ENCODE results near the gene SERPINF2.
"Not testable (repeated sequence)": the region's sequence is repeated elsewhere in the genome, so short reads cannot be mapped to it uniquely, and the experiment has no call there.

The SERPINF2 gene

DNA sequence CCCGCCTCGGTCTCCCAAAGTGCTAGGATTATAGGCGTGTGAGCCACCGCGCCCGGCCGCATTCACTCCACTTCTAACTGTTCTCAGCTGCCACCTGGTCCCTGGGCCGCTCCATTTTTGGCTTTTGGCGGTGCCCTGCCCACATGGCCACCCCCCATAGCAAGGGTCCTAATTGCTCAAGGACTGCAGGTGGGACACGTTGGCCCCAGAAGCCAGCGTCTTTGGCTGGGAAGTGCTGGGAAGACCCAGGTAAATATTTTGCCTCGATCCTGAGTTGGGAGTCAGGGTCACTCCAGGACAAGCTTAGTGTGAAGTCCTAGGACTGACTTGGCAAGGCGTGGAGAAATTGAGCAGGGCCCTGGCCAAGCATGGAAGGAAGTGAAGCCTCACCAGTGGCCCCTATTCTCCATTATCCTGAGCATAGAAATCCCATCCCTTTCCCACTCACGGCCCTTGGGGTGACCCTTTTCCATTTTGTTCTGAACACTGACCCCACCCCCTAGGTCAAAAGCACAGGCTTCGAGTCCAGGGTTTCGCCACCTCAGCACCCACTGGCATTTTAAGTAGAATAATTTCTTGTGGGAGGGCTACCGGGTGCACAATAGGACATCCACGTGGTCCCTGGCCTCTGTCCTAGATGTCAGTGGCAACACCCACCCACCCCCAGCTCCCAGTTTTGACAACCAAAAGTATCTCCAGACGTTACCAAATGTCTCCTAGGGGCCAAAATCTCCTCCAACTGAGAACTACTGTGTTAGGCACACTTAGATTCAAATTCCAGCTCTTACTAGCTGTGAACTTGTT lies 24.1 kb upstream of the SERPINF2 start:
- no peak overlapping the region for H3K9ac ChIP-seq (ENCODE audit: low read length)
- H3K36me3 ChIP-seq (ENCODE audit: insufficient read depth, low read length): peaks cover 3% of the 10 kb centered on the region
- H3K27ac ChIP-seq (ENCODE audit: low read depth, low read length): peak overlapping the region; percentile 41
- no peak overlapping the region for H3K4me3 ChIP-seq (ENCODE audit: low read depth in 1 of 2, low read length in 2 of 2)
- peaks cover 27% of the 10 kb centered on the region for H3K4me1 ChIP-seq (ENCODE audit: insufficient read depth, low read length)
- H3K27me3 ChIP-seq (ENCODE audit: control insufficient read depth in 1 of 2, insufficient read depth in 2 of 2, low read length in 2 of 2): no peaks in the 10 kb centered on the region
- H3K9me3 ChIP-seq (ENCODE audit: low read length): no peaks in the 10 kb centered on the region

DNA sequence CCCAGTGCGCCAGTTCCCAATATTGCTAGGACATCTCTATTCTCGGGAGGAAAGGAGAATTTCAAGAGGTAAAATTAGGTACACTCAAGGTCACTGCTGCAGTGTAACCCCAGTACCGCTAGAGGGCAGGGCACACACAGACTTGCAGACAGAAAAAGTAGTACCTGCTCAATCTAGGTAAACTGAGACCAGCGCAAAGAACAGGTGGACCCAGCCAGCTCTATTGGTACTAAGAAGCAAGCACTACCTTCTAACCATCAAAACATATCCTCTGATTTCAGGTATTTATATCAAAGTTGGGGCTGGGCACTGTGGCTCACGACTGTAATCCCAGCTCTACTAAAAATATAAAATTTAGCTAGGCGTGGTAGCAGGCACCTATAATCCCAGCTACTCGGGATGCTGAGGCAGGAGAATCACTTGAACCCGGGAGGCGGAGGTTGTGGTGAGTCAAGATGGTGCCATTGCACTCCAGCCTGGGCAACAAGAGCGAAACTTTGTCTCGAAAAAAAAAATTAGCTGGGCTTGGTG lies 21.8 kb upstream of the SERPINF2 start:
- Histone ChIP-seq H3K9me3 (ENCODE audit: low read length) (no peaks in the 10 kb centered on the region), H3K27ac (ENCODE audit: low read depth, low read length) (no peak overlapping the region), H3K4me1 (ENCODE audit: insufficient read depth, low read length) (peaks cover 28% of the 10 kb centered on the region), H3K4me3 (ENCODE audit: low read depth in 1 of 2, low read length in 2 of 2) (no peak overlapping the region), H3K9ac (ENCODE audit: low read length) (no peak overlapping the region), H3K36me3 (ENCODE audit: insufficient read depth, low read length) (no peaks in the 10 kb centered on the region), H3K27me3 (ENCODE audit: control insufficient read depth in 1 of 2, insufficient read depth in 2 of 2, low read length in 2 of 2) (no peaks in the 10 kb centered on the region)

DNA sequence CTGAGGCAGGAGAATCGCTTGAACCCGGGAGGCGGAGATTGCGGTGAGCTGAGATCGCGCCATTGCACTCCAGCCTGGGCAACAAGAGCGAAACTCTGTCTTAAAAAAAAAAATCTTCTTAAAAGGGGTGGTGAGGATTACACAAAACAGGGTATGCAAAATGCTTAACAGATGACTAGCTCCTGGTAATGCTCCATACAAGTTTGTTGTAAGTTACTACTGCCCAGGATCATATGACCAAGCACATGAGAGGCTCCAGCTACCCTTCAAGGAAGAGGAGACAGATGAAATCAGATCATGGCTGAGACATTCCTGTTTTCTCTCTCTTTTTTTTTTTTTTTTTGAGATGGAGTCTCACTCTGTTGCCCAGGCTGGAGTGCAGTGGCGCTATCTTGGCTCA lies 20.6 kb upstream of the SERPINF2 start:
- not testable (repeated sequence) for H3K9ac ChIP-seq (ENCODE audit: low read length); H3K9me3 ChIP-seq (ENCODE audit: low read length); H3K4me3 ChIP-seq (ENCODE audit: low read depth in 1 of 2, low read length in 2 of 2); H3K27ac ChIP-seq (ENCODE audit: low read depth, low read length); H3K36me3 ChIP-seq (ENCODE audit: insufficient read depth, low read length); H3K27me3 ChIP-seq (ENCODE audit: control insufficient read depth in 1 of 2, insufficient read depth in 2 of 2, low read length in 2 of 2)
- peaks cover 35% of the 10 kb centered on the region for H3K4me1 ChIP-seq (ENCODE audit: insufficient read depth, low read length)

DNA sequence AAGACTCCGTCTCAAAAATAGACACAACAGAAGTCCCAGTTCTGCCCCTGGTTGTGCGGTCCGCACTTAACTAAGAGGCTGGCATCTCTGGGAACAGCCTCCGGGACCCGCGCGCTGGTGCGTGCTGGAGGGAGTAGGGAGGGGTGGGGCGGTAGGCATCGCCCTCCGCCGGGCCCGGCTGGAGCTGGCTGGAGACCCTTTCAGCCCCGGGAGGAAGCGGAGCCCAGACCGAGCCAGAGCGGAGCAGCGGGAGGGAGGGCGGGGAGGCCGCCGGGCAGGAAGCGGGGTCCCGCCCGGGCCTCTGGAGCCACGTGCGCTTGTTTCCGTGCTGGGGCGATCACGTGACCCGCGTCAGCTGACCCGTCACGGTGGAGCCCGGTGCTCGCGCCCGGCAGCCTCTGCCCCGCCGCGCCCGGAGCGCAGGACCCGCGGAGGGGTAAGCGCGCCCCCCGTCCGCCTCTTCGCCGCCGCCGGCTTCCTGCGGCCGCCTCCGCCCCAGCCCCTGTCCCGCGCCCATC lies 18.3 kb upstream of the SERPINF2 start, which contains the start of gene WDR81:
Gene WDR81, plus strand, starts transcription at position 354 of the 518 bp plus-strand sequence. CDS start 256 bp downstream, outside the sequence.
- peaks cover 16% of the 10 kb centered on the region for H3K36me3 ChIP-seq (ENCODE audit: insufficient read depth, low read length)
- H3K27me3 ChIP-seq (ENCODE audit: control insufficient read depth in 1 of 2, insufficient read depth in 2 of 2, low read length in 2 of 2): no peaks in the 10 kb centered on the region
- H3K9me3 ChIP-seq (ENCODE audit: low read length): no peaks in the 10 kb centered on the region
- H3K4me1 ChIP-seq (ENCODE audit: insufficient read depth, low read length): peaks cover 22% of the 10 kb centered on the region
- no peak within 1 kb of the TSS for H3K9ac ChIP-seq (ENCODE audit: low read length)
- H3K27ac ChIP-seq (ENCODE audit: low read depth, low read length): peak within 1 kb of the TSS; percentile 93
- H3K4me3 ChIP-seq (ENCODE audit: low read depth in 1 of 2, low read length in 2 of 2): peak within 1 kb of the TSS; percentile 68 to 96

DNA sequence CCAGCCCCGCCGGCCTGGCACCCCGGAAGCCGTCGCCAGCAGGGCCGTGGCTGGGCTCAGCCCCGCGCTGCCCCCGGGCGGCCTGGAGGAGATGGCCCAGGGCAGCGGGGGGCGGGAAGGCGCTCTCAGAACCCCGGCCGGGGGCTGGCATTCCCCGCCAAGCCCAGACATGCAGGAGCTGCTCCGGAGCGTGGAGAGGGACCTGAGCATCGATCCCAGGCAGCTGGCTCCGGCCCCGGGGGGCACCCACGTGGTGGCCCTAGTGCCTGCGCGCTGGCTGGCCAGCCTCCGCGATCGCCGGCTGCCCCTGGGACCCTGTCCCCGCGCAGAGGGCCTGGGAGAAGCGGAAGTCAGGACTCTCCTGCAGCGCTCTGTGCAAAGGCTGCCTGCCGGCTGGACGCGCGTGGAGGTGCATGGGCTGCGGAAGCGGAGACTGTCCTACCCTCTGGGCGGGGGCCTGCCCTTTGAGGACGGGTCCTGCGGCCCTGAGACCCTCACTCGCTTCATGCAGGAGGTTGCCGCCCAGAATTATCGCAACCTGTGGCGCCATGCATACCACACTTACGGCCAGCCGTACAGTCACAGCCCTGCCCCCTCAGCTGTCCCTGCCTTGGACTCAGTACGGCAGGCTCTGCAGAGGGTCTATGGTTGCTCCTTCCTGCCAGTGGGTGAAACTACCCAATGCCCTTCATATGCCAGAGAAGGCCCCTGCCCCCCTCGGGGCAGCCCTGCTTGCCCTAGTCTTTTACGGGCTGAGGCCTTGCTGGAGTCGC lies 17.6 kb upstream of the SERPINF2 start:
- H3K4me3 ChIP-seq (ENCODE audit: low read depth in 1 of 2, low read length in 2 of 2): peak overlapping the region; percentile 68 to 96
- no peaks in the 10 kb centered on the region for H3K27me3 ChIP-seq (ENCODE audit: control insufficient read depth in 1 of 2, insufficient read depth in 2 of 2, low read length in 2 of 2)
- H3K9me3 ChIP-seq (ENCODE audit: low read length): no peaks in the 10 kb centered on the region
- no peak overlapping the region for H3K9ac ChIP-seq (ENCODE audit: low read length)
- peaks cover 16% of the 10 kb centered on the region for H3K36me3 ChIP-seq (ENCODE audit: insufficient read depth, low read length)
- H3K27ac ChIP-seq (ENCODE audit: low read depth, low read length): peak overlapping the region; percentile 35
- H3K4me1 ChIP-seq (ENCODE audit: insufficient read depth, low read length): peaks cover 22% of the 10 kb centered on the region

DNA sequence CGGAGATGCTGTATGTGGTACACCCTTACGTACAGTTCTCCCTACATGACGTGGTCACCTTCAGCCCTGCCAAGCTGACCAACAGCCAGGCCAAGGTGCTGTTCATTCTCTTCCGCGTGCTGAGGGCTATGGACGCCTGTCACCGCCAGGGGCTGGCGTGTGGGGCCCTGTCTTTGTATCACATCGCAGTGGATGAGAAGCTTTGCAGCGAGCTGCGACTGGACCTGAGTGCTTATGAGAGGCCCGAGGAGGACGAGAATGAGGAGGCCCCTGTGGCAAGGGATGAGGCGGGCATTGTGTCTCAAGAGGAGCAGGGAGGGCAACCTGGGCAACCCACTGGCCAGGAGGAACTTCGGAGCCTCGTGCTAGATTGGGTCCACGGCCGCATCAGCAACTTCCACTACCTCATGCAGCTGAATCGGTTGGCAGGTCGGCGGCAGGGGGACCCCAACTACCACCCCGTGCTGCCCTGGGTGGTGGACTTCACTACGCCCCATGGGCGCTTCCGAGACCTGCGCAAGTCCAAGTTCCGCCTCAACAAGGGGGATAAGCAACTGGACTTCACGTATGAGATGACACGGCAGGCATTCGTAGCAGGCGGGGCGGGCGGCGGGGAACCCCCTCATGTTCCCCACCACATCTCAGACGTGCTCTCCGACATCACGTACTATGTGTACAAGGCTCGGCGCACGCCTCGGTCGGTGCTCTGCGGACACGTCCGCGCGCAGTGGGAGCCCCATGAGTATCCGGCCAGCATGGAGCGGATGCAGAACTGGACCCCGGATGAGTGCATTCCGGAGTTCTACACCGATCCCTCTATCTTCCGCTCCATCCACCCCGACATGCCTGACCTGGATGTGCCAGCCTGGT lies 16.8 kb upstream of the SERPINF2 start:
- Histone ChIP-seq H3K9me3 (ENCODE audit: low read length) (no peaks in the 10 kb centered on the region), H3K27me3 (ENCODE audit: control insufficient read depth in 1 of 2, insufficient read depth in 2 of 2, low read length in 2 of 2) (no peaks in the 10 kb centered on the region), H3K4me3 (ENCODE audit: low read depth in 1 of 2, low read length in 2 of 2) (peak overlapping the region; percentile 68 to 96), H3K9ac (ENCODE audit: low read length) (no peak overlapping the region), H3K4me1 (ENCODE audit: insufficient read depth, low read length) (peaks cover 27% of the 10 kb centered on the region), H3K27ac (ENCODE audit: low read depth, low read length) (no peak overlapping the region), H3K36me3 (ENCODE audit: insufficient read depth, low read length) (peaks cover 16% of the 10 kb centered on the region)

DNA sequence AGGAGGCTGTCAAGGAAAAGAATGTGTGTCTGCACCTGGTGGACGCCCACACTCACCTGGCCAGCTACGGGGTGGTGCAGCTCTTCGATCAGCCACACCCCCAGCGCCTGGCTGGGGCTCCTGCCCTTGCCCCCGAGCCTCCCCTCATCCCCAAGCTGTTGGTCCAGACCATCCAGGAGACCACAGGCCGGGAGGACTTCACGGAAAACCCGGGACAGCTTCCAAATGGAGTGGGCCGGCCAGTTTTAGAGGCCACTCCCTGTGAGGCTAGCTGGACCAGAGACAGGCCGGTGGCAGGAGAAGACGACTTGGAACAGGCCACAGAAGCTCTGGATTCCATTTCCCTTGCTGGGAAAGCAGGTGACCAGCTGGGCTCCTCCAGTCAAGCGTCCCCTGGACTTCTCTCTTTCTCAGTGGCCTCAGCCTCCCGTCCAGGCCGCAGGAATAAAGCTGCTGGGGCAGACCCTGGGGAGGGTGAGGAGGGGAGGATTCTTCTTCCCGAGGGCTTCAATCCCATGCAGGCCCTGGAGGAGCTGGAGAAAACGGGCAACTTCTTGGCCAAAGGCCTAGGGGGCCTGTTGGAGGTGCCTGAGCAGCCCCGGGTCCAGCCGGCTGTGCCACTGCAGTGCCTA lies 15.9 kb upstream of the SERPINF2 start:
- H3K9me3 ChIP-seq (ENCODE audit: low read length): no peaks in the 10 kb centered on the region
- H3K27ac ChIP-seq (ENCODE audit: low read depth, low read length): no peak overlapping the region
- peaks cover 27% of the 10 kb centered on the region for H3K4me1 ChIP-seq (ENCODE audit: insufficient read depth, low read length)
- no peak overlapping the region for H3K4me3 ChIP-seq (ENCODE audit: low read depth in 1 of 2, low read length in 2 of 2)
- no peak overlapping the region for H3K9ac ChIP-seq (ENCODE audit: low read length)
- H3K36me3 ChIP-seq (ENCODE audit: insufficient read depth, low read length): peaks cover 20% of the 10 kb centered on the region
- H3K27me3 ChIP-seq (ENCODE audit: control insufficient read depth in 1 of 2, insufficient read depth in 2 of 2, low read length in 2 of 2): no peaks in the 10 kb centered on the region

DNA sequence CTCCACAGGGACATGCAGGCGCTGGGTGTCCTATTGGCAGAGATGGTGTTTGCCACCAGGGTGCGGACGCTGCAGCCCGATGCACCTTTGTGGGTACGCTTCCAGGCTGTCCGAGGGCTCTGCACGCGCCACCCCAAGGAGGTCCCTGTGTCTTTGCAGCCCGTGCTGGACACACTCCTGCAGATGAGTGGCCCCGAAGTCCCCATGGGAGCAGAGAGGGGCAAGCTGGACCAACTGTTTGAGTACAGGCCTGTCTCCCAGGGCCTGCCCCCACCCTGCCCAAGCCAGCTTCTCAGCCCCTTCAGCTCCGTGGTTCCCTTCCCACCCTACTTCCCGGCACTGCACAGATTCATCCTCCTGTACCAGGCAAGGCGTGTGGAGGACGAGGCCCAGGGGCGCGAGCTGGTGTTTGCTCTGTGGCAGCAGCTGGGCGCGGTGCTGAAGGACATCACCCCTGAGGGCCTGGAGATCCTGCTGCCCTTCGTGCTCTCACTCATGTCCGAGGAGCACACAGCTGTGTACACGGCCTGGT lies 15.3 kb upstream of the SERPINF2 start:
- Histone ChIP-seq H3K9ac (ENCODE audit: low read length) (no peak overlapping the region), H3K4me1 (ENCODE audit: insufficient read depth, low read length) (peaks cover 27% of the 10 kb centered on the region)

DNA sequence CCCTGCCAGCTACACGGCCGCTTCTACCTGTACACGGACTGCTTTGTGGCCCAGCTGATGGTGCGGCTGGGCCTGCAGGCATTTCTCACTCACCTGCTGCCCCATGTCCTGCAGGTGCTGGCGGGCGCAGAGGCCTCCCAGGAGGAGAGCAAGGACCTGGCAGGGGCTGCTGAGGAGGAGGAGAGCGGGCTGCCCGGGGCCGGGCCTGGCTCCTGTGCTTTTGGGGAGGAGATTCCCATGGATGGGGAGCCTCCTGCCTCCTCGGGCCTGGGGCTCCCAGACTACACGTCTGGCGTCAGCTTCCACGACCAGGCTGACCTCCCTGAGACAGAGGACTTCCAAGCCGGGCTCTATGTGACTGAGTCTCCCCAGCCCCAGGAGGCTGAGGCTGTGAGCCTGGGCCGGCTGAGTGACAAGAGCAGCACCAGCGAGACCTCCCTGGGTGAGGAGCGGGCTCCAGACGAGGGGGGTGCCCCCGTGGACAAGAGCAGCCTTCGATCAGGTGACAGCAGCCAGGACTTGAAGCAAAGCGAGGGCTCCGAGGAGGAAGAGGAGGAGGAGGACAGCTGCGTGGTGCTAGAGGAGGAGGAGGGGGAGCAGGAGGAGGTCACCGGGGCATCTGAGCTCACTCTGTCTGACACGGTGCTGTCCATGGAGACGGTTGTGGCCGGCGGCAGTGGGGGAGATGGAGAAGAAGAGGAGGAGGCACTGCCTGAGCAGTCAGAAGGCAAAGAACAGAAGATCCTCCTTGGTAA lies 14.6 kb upstream of the SERPINF2 start:
- H3K27ac ChIP-seq (ENCODE audit: low read depth, low read length): no peak overlapping the region
- peaks cover 25% of the 10 kb centered on the region for H3K36me3 ChIP-seq (ENCODE audit: insufficient read depth, low read length)
- no peak overlapping the region for H3K4me3 ChIP-seq (ENCODE audit: low read depth in 1 of 2, low read length in 2 of 2)
- H3K27me3 ChIP-seq (ENCODE audit: control insufficient read depth in 1 of 2, insufficient read depth in 2 of 2, low read length in 2 of 2): no peaks in the 10 kb centered on the region
- H3K4me1 ChIP-seq (ENCODE audit: insufficient read depth, low read length): peaks cover 27% of the 10 kb centered on the region
- no peaks in the 10 kb centered on the region for H3K9me3 ChIP-seq (ENCODE audit: low read length)
- no peak overlapping the region for H3K9ac ChIP-seq (ENCODE audit: low read length)

More for the DNA sequence above, 15.3 kb upstream of the SERPINF2 start:
- no peaks in the 10 kb centered on the region for H3K27me3 ChIP-seq (ENCODE audit: control insufficient read depth in 1 of 2, insufficient read depth in 2 of 2, low read length in 2 of 2)
- no peak overlapping the region for H3K4me3 ChIP-seq (ENCODE audit: low read depth in 1 of 2, low read length in 2 of 2)
- no peak overlapping the region for H3K27ac ChIP-seq (ENCODE audit: low read depth, low read length)
- H3K36me3 ChIP-seq (ENCODE audit: insufficient read depth, low read length): peaks cover 20% of the 10 kb centered on the region
- no peaks in the 10 kb centered on the region for H3K9me3 ChIP-seq (ENCODE audit: low read length)

DNA sequence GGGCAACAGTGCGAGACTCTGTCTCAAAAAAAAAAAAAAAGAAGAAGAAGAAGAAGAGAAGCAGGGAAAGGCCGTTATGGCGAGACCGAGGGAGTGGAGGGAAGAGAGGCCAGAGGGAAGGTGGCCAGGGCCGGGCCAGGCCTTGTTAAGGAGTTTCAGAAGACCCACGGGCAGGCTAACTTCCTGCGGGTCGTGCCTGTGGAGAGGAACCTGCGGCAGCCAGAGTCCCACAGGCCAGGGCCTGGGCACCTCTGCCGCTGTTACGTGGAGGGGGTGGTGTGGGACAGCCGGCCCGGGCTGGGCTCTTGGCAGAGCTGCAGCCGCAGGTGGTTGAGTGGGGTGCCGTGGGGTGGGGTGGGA lies 12.7 kb upstream of the SERPINF2 start:
- H3K4me3 ChIP-seq (ENCODE audit: low read depth in 1 of 2, low read length in 2 of 2): no peak overlapping the region
- H3K9ac ChIP-seq (ENCODE audit: low read length): no peak overlapping the region
- H3K36me3 ChIP-seq (ENCODE audit: insufficient read depth, low read length): peaks cover 35% of the 10 kb centered on the region
- H3K27ac ChIP-seq (ENCODE audit: low read depth, low read length): no peak overlapping the region
- H3K9me3 ChIP-seq (ENCODE audit: low read length): no peaks in the 10 kb centered on the region
- H3K4me1 ChIP-seq (ENCODE audit: insufficient read depth, low read length): peaks cover 20% of the 10 kb centered on the region
- no peaks in the 10 kb centered on the region for H3K27me3 ChIP-seq (ENCODE audit: control insufficient read depth in 1 of 2, insufficient read depth in 2 of 2, low read length in 2 of 2)

All from muscle layer of colon (tissue), 2 donors.